Measurements from ENCODE around the gene ELAC1.

DNA sequence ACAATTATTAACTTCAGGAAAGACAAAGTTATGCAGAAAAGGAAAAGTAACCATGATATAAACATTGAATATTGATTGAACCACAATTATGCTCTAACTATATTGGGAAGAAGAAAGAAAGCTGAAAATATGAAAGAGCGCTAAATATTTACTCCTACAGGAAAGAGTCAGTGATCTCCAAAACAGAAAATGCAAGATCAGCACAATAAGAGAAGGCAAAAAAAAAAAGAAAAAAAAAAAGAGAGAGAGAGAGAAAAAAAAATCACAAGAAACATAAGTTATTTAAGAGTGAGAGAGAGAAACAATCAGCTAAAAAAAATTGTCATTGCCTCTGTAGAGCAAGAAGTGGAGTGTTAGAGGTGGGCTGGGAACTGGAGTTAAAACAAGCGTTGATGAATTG lies 28.9 kb upstream of the ELAC1 start:
- TF ChIP-seq, protein P1, sequence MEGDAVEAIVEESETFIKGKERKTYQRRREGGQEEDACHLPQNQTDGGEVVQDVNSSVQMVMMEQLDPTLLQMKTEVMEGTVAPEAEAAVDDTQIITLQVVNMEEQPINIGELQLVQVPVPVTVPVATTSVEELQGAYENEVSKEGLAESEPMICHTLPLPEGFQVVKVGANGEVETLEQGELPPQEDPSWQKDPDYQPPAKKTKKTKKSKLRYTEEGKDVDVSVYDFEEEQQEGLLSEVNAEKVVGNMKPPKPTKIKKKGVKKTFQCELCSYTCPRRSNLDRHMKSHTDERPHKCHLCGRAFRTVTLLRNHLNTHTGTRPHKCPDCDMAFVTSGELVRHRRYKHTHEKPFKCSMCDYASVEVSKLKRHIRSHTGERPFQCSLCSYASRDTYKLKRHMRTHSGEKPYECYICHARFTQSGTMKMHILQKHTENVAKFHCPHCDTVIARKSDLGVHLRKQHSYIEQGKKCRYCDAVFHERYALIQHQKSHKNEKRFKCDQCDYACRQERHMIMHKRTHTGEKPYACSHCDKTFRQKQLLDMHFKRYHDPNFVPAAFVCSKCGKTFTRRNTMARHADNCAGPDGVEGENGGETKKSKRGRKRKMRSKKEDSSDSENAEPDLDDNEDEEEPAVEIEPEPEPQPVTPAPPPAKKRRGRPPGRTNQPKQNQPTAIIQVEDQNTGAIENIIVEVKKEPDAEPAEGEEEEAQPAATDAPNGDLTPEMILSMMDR (IDR thresholded peaks at IDR 0.05; ENCODE audit: insufficient read depth, low read length, poor library complexity, severe bottlenecking) = no peak
- no peak for TF ChIP-seq EZH2phosphoT487 (conservative IDR thresholded peaks at IDR 0.05; ENCODE audit: low read length)

Data from SU-DHL-6 (cell line).